GM19193 (cell line): ENCODE results near the gene RHOBTB3.

Source experiments
- POLR2A ChIP-seq: IDR thresholded peaks from 4 replicates; pipeline ENCODE4 v1.6.1; 2011; ENCODE audit not compliant: insufficient read depth, insufficient read length; ENCODE audit errors: extremely low read depth

Gene RHOBTB3

DNA sequence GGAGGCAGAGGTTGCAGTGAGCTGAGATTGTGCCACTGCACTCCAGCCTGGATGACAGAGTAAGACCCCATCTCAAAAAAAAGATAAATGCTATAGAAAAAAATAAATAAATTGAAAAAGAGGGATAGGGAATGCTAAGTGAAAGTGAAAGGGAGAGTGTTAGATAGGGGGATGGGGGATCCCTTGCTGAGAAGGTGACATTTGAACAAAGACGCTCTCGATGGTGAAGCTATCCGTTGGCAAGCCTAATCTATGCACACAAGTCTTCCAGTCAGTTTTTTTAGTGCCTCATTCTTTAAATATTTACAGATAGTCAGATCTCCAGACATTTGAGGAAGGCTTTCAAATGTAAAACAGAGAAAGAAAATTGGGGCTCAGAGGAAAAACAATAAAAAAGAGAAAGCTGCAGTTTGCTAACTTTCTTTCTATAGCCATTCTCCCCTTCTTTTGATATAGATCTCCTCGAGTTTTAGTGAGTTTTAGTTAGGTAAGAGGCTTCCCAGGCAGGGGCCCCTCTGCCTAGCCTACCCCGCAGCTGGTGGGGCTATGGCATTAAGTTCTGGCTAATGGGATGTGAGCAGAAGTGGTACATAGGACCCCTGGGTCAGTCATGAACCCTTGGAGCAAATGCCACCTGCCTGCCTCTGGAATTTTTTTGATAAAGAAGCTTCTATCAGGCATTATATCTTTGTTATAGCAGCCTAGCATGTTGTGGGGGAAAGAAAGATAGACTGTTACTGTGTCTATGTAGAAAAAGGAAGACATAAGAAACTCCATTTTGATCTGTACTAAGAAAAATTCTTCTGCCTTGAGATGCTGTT is 79.4 kb downstream of the RHOBTB3 start:
- TF ChIP-seq POLR2A, result no peak

DNA sequence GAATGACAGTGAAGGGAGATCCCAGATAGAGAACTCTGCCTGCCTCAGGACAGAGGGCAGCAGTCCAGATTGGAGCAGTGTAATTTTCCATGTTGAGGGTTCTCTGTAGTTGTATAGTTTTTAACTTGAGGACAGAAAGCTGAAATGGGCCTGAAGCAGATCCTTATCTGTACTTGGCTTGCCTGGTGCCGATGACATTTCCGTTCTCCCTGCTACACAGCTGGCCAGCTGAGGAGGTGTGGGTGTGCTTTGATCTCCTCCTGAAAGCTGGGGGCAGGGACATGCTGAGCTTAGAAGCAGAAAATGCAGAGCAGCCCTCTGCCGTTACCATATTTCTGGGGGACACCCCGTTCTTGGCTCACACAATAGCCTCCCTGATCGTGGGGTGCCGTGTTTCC is 80.9 kb downstream of the RHOBTB3 start:
- no peak for TF ChIP-seq POLR2A

- no peak for TF ChIP-seq POLR2A
These were observed 84.1 kb downstream of the RHOBTB3 start for GRCh38 chr5:95815155-95815729.

DNA sequence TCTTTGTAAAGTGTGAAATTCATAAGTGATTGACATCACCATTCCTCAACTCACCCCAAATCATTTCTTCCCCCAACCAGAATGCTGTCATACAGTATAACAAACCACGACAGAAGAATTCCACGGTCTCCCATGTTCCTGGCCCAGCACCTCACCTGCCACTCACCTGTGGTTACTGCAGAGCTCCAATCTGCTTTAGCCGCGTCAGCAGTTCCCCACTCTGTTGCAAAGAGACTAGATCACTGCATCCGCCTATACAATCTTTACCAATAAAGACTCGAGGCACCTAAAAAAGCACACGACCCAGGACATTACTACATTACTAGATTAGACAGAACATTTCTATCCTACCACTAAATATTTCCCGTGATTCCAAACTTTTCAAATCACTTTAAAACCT is 85.2 kb downstream of the RHOBTB3 start:
- no peak for TF ChIP-seq POLR2A

GRCh38 chr5:95816776-95817175 is 85.6 kb downstream of the RHOBTB3 start:
- no peak for TF ChIP-seq POLR2A

- no peak for TF ChIP-seq POLR2A
These were observed 86.3 kb downstream of the RHOBTB3 start for GRCh38 chr5:95817430-95817829.

DNA sequence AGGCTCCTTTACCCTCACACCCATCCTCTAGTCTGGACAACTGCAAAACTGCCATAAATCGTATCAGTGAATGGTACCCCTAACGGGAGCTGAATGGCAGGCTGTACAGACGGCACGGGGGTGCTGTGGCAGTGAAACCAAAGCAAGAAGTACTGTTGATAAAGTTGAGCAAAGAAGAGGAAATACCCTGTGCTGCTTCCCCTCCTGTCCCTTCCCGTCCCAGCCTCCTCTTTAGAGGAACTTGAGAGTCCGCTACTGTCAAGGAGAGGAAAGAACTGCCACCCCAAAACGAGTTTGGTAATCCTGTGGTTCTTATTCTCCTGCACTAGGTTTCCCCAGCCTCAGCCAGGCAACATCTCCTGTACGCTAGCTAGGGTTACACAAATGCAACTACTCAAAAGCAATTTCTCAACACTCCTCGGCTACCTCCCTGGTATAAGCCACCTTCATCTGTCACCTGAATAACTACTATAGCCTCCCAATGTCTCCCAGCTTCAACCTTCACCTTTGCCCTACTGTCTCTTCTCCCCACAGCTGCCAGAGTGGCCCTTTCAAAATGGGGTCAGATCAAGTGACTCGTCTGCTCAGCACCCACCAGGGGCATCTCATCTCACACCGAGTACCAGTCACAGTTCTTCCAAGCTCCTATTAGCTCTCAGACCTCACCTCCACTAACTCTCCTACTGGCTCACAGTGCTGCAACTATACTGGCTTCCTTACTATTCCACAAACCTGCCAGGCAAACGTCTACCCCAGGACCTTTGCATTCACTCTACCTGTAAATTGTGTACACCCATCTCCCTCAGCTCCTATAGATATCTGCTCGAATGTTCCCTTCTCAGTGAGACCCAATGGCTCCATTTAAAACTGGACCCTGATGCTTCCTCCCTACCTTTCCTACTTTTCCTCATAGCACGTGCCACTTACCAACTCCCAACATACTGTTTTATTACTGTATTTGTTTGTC is 87.3 kb downstream of the RHOBTB3 start:
- peak; percentile 40 for TF ChIP-seq POLR2A

- no peak for TF ChIP-seq POLR2A
These were observed 90.2 kb downstream of the RHOBTB3 start for GRCh38 chr5:95821110-95822021.

- no peak for TF ChIP-seq POLR2A
These were observed 91.0 kb downstream of the RHOBTB3 start for GRCh38 chr5:95822043-95822541.

GRCh38 chr5:95822542-95823181 is 91.5 kb downstream of the RHOBTB3 start, which contains the start of gene GLRX:
Gene GLRX, minus strand, starts transcription at chr5:95822726. Its CDS starts 64 bp downstream, at chr5:95822662.
- TF ChIP-seq POLR2A, result peak; percentile 86

DNA sequence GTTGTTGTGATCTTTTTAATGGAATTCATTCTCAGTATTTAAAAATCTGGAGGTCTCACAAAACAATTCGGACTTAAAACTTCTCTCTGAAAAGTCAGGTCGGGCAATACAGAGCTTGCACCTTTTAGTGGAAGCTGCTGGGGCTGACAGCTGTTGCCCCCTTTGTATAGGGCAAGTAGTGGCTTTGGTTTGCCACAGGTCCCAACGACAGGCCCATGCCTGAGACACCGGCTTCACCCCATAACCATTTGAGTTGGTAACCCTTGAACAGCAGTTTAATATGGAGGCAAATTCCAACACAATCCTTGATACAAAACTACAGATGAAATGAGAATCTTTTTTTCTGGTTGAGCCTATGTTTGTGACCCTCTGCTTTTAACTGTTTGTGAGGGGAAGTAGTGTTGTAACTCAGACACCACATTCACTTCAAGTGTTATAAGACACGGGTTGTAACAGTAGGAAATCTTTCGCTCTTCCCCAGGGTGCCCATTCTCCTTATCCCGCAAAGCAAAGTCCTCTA is 92.1 kb downstream of the RHOBTB3 start:
- TF ChIP-seq POLR2A, result no peak

DNA sequence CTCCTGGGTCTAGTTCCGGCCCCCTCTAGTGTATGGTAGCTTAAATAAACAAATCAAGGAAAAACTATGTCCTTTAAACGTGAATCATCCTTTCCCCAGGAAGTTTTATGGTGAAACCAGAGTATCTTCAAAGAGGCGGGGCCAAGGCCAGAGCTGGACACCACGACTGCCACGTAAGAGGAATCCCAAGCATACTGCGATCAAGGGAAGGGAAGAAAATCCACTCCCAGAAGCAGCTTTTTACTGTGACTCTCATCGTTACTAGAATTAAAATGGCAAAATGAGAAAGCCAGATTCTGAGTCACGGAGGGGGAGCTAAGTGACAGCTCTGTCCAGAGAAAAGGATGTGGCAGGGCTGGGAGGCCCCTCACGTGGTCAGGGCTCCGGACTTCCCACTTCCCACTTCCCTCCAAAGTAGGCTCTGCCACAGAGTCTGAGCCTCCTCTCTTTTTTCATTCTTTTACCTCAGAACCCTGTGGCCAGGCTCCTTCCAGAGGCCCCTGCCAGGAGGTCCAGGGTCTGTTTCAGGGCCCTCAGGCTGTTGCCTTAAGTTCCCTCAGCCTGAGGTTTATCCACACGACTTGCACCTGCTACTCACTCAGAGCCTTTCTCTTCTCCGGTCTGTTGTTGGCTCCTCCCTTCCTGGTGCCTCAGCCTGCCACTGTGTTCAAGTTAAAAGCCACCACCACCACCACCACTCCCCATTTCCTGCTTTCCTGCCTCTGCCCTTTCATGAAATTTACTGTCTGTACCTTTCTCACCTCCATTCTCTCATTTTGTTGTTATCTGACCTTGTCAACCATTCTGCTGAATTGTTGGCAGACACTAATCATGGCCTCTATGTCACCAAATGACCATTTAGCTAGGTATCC is 92.8 kb downstream of the RHOBTB3 start:
- TF ChIP-seq POLR2A, result peak; percentile 53
